ENCODE data around the gene MRPL19.
A peak's percentile ranks its signal among the peaks of the same experiment; 100 is the strongest.

MRPL19 gene

DNA sequence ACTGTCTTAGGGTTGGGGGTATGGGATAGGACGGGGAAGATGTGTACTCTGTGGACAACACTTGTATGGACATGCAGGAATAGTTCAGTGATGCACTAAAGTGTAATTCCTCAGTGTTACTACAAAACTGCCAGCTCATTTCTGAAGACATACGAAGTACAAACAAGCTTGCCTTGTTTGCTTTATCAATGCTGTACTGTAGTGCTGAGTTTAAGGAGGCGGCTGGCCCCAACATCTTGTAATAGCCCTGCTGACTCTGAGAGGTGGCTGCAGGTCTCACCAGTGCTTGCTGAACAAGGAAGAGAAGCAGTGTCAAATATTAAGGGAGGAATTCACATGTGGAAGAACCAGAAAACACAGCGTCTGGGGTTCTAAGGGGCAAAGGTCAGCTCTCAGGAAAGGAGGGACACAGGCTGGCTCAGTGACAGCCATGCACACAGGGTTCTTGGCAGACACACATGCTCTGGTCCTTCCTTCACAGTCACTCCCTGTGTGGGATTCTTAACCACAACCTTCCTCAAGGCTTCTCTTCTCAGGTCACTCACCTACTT is 46.0 kb upstream of the MRPL19 start:
- no peaks in the 10 kb centered on the region for H3K79me1 ChIP-seq (ENCODE audit: low read depth, low read length)
- no peak overlapping the region for H4K8ac ChIP-seq (ENCODE audit: low read depth, low read length)
- H2BK15ac ChIP-seq (ENCODE audit: low read length) = no peak overlapping the region
- no peak overlapping the region for H2BK12ac ChIP-seq (ENCODE audit: low read length)
- H3K27me3 ChIP-seq (ENCODE audit: control insufficient read depth in 3 of 3, insufficient read depth in 3 of 3, low read depth in 1 of 3, low read length in 3 of 3) = no peaks in the 10 kb centered on the region
- H3K4ac ChIP-seq (ENCODE audit: low read length) = no peak overlapping the region
- no peak overlapping the region for H2BK120ac ChIP-seq (ENCODE audit: low read depth, low read length)
- peaks cover 0 to 5% of the 10 kb centered on the region in 2 donors for H3K9me3 ChIP-seq (replicated peaks in 1 of 2; ENCODE audit: control insufficient read depth in 2 of 2, insufficient read depth in 1 of 2, low read depth in 1 of 2, low read length in 2 of 2)
- H3K27ac ChIP-seq (replicated peaks; ENCODE audit: low read length) = no peak overlapping the region
- no peak overlapping the region for H3K23ac ChIP-seq (ENCODE audit: low read depth, low read length, poor library complexity)
- H2BK5ac ChIP-seq (ENCODE audit: low read length) = no peak overlapping the region
- no peak overlapping the region for H2AFZ ChIP-seq (ENCODE audit: low read length)
- no CpG with 5 or more reads among the region's 4 CpGs for WGBS, 2 donors (ENCODE audit: extremely low coverage in 2 of 2, insufficient read length in 2 of 2, insufficient replicate concordance in 1 of 2)
- H3K4me3 ChIP-seq (ENCODE audit: low read length in 2 of 2) = no peak overlapping the region
- no peak overlapping the region for H3K4me2 ChIP-seq (ENCODE audit: insufficient read depth, low read length, poor library complexity, severe bottlenecking)
- H4K91ac ChIP-seq (ENCODE audit: low read depth, low read length, poor library complexity) = no peak overlapping the region
- H2AK5ac ChIP-seq (ENCODE audit: low read depth, low read length) = no peak overlapping the region
- no peaks in the 10 kb centered on the region for H3K4me1 ChIP-seq (ENCODE audit: control insufficient read depth in 2 of 2, insufficient read depth in 1 of 2, low read depth in 1 of 2, low read length in 2 of 2)
- no peak for DNase-seq (ENCODE audit: low spot score)
- peak overlapping the region; percentile 11 for H3K18ac ChIP-seq (ENCODE audit: low read length)
- no peak overlapping the region for H3K9ac ChIP-seq (ENCODE audit: low read depth, low read length, poor library complexity)
- no peak overlapping the region for H3K14ac ChIP-seq (ENCODE audit: low read length)
- H3K36me3 ChIP-seq (replicated peaks in 1 of 2; ENCODE audit: control insufficient read depth in 2 of 2, insufficient read depth in 2 of 2, low read length in 2 of 2) = no peaks in the 10 kb centered on the region

GRCh38 chr2:75602724-75603342 is 43.8 kb upstream of the MRPL19 start:
- no peaks in the 10 kb centered on the region for H3K27me3 ChIP-seq (ENCODE audit: control insufficient read depth in 3 of 3, insufficient read depth in 3 of 3, low read depth in 1 of 3, low read length in 3 of 3)
- WGBS, 2 donors (ENCODE audit: extremely low coverage in 2 of 2, insufficient read length in 2 of 2, insufficient replicate concordance in 1 of 2) = no CpG with 5 or more reads among the region's 6 CpGs
- H3K9ac ChIP-seq (ENCODE audit: low read depth, low read length, poor library complexity) = no peak overlapping the region
- peaks cover 2 to 10% of the 10 kb centered on the region in 2 donors for H3K4me1 ChIP-seq (ENCODE audit: control insufficient read depth in 2 of 2, insufficient read depth in 1 of 2, low read depth in 1 of 2, low read length in 2 of 2)
- H2BK5ac ChIP-seq (ENCODE audit: low read length) = no peak overlapping the region
- H3K4me3 ChIP-seq (ENCODE audit: low read length in 2 of 2) = no peak overlapping the region
- H2AK5ac ChIP-seq (ENCODE audit: low read depth, low read length) = no peak overlapping the region
- H3K36me3 ChIP-seq (replicated peaks in 1 of 2; ENCODE audit: control insufficient read depth in 2 of 2, insufficient read depth in 2 of 2, low read length in 2 of 2) = no peaks in the 10 kb centered on the region
- H3K23ac ChIP-seq (ENCODE audit: low read depth, low read length, poor library complexity) = no peak overlapping the region
- no peak overlapping the region for H2AFZ ChIP-seq (ENCODE audit: low read length)
- no peak overlapping the region for H2BK120ac ChIP-seq (ENCODE audit: low read depth, low read length)
- peaks cover 0 to 5% of the 10 kb centered on the region in 2 donors for H3K9me3 ChIP-seq (replicated peaks in 1 of 2; ENCODE audit: control insufficient read depth in 2 of 2, insufficient read depth in 1 of 2, low read depth in 1 of 2, low read length in 2 of 2)
- no peak overlapping the region for H3K14ac ChIP-seq (ENCODE audit: low read length)
- H4K8ac ChIP-seq (ENCODE audit: low read depth, low read length) = no peak overlapping the region
- H2BK12ac ChIP-seq (ENCODE audit: low read length) = no peak overlapping the region
- no peak overlapping the region for H3K27ac ChIP-seq (replicated peaks; ENCODE audit: low read length)
- H4K91ac ChIP-seq (ENCODE audit: low read depth, low read length, poor library complexity) = no peak overlapping the region
- no peak overlapping the region for H2BK15ac ChIP-seq (ENCODE audit: low read length)
- H3K4ac ChIP-seq (ENCODE audit: low read length) = no peak overlapping the region
- no peak overlapping the region for H3K18ac ChIP-seq (ENCODE audit: low read length)
- DNase-seq (ENCODE audit: low spot score) = no peak
- H3K4me2 ChIP-seq (ENCODE audit: insufficient read depth, low read length, poor library complexity, severe bottlenecking) = no peak overlapping the region
- no peaks in the 10 kb centered on the region for H3K79me1 ChIP-seq (ENCODE audit: low read depth, low read length)

DNA sequence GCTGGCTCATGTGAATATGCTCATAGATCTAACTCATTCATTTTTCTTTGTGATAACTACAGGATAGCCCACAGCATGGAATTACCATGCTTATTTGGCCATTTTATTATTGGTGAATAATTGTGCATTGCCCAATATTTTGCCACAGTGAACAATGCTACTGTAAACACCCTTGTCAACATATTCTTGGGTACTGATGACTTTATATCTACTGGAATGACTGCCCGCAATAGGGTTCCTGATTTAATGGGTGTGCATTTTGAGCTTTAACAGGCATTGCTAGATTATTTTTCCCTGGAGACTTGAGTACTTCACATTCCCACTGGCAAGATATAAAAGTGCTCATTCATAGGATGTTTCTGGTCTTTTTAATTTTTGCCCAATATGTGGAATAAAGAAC is 43.1 kb upstream of the MRPL19 start:
- Histone ChIP-seq H3K4me1 (ENCODE audit: control insufficient read depth in 2 of 2, insufficient read depth in 1 of 2, low read depth in 1 of 2, low read length in 2 of 2) (peaks cover 4 to 12% of the 10 kb centered on the region in 2 donors), H3K4me3 (ENCODE audit: low read length in 2 of 2) (no peak overlapping the region), H2AFZ (ENCODE audit: low read length) (no peak overlapping the region), H3K18ac (ENCODE audit: low read length) (no peak overlapping the region), H3K36me3 (replicated peaks in 1 of 2; ENCODE audit: control insufficient read depth in 2 of 2, insufficient read depth in 2 of 2, low read length in 2 of 2) (no peaks in the 10 kb centered on the region), H3K4me2 (ENCODE audit: insufficient read depth, low read length, poor library complexity, severe bottlenecking) (no peak overlapping the region), H3K9me3 (replicated peaks in 1 of 2; ENCODE audit: control insufficient read depth in 2 of 2, insufficient read depth in 1 of 2, low read depth in 1 of 2, low read length in 2 of 2) (peaks cover 0 to 5% of the 10 kb centered on the region in 2 donors), H3K9ac (ENCODE audit: low read depth, low read length, poor library complexity) (no peak overlapping the region), H3K23ac (ENCODE audit: low read depth, low read length, poor library complexity) (no peak overlapping the region), H3K27me3 (ENCODE audit: control insufficient read depth in 3 of 3, insufficient read depth in 3 of 3, low read depth in 1 of 3, low read length in 3 of 3) (no peaks in the 10 kb centered on the region), H3K14ac (ENCODE audit: low read length) (no peak overlapping the region), H3K4ac (ENCODE audit: low read length) (no peak overlapping the region), H2BK15ac (ENCODE audit: low read length) (no peak overlapping the region), H2AK5ac (ENCODE audit: low read depth, low read length) (no peak overlapping the region), H2BK120ac (ENCODE audit: low read depth, low read length) (no peak overlapping the region), H4K91ac (ENCODE audit: low read depth, low read length, poor library complexity) (no peak overlapping the region), H2BK5ac (ENCODE audit: low read length) (no peak overlapping the region), H3K27ac (replicated peaks; ENCODE audit: low read length) (no peak overlapping the region), H2BK12ac (ENCODE audit: low read length) (no peak overlapping the region), H4K8ac (ENCODE audit: low read depth, low read length) (no peak overlapping the region), H3K79me1 (ENCODE audit: low read depth, low read length) (no peaks in the 10 kb centered on the region)
- DNase-seq (ENCODE audit: low spot score) = no peak
- WGBS, 2 donors (ENCODE audit: extremely low coverage in 2 of 2, insufficient read length in 2 of 2, insufficient replicate concordance in 1 of 2) = no CpG with 5 or more reads among the region's 1 CpG

DNA sequence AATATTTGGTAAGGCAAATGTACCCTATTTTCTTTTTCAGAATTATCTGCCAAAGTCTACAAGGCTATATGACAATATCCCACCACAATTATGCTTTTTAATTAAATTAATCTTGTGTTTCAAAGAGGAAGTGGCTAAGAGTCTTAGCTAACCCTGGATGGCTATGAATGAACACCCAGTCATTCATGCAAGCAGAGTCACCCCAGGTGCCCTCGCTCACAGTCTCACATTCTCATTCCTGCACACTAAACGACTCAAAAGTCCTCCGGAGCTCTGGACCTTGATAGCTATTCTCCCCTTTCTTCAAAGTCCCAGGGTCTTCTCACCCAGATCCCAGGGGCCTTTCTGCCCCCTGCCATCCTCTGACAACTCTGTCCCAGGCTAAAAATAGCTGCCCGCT is 42.1 kb upstream of the MRPL19 start:
- no peak overlapping the region for H3K27ac ChIP-seq (replicated peaks; ENCODE audit: low read length)

More for the DNA sequence above, 42.1 kb upstream of the MRPL19 start:
- no peak overlapping the region for H2BK5ac ChIP-seq (ENCODE audit: low read length)
- no peak overlapping the region for H3K9ac ChIP-seq (ENCODE audit: low read depth, low read length, poor library complexity)
- DNase-seq (ENCODE audit: low spot score) = no peak
- H3K4me1 ChIP-seq (ENCODE audit: control insufficient read depth in 2 of 2, insufficient read depth in 1 of 2, low read depth in 1 of 2, low read length in 2 of 2) = peaks cover 6 to 20% of the 10 kb centered on the region in 2 donors
- no peak overlapping the region for H2AK5ac ChIP-seq (ENCODE audit: low read depth, low read length)
- H3K79me1 ChIP-seq (ENCODE audit: low read depth, low read length) = no peaks in the 10 kb centered on the region
- H3K18ac ChIP-seq (ENCODE audit: low read length) = no peak overlapping the region
- H3K23ac ChIP-seq (ENCODE audit: low read depth, low read length, poor library complexity) = no peak overlapping the region
- H4K8ac ChIP-seq (ENCODE audit: low read depth, low read length) = no peak overlapping the region
- no peak overlapping the region for H3K4me3 ChIP-seq (ENCODE audit: low read length in 2 of 2)
- no peak overlapping the region for H3K14ac ChIP-seq (ENCODE audit: low read length)
- no peaks in the 10 kb centered on the region for H3K36me3 ChIP-seq (replicated peaks in 1 of 2; ENCODE audit: control insufficient read depth in 2 of 2, insufficient read depth in 2 of 2, low read length in 2 of 2)
- no peak overlapping the region for H3K4me2 ChIP-seq (ENCODE audit: insufficient read depth, low read length, poor library complexity, severe bottlenecking)
- H4K91ac ChIP-seq (ENCODE audit: low read depth, low read length, poor library complexity) = no peak overlapping the region
- H3K9me3 ChIP-seq (replicated peaks in 1 of 2; ENCODE audit: control insufficient read depth in 2 of 2, insufficient read depth in 1 of 2, low read depth in 1 of 2, low read length in 2 of 2) = peaks cover 0 to 5% of the 10 kb centered on the region in 2 donors
- H2BK15ac ChIP-seq (ENCODE audit: low read length) = no peak overlapping the region
- H3K4ac ChIP-seq (ENCODE audit: low read length) = no peak overlapping the region
- no CpG with 5 or more reads among the region's 4 CpGs for WGBS, 2 donors (ENCODE audit: extremely low coverage in 2 of 2, insufficient read length in 2 of 2, insufficient replicate concordance in 1 of 2)
- H2BK12ac ChIP-seq (ENCODE audit: low read length) = no peak overlapping the region
- H3K27me3 ChIP-seq (ENCODE audit: control insufficient read depth in 3 of 3, insufficient read depth in 3 of 3, low read depth in 1 of 3, low read length in 3 of 3) = no peaks in the 10 kb centered on the region
- no peak overlapping the region for H2BK120ac ChIP-seq (ENCODE audit: low read depth, low read length)
- no peak overlapping the region for H2AFZ ChIP-seq (ENCODE audit: low read length)

Data from neuronal stem cell (in vitro differentiated cells).